SK-N-SH (cell line): ENCODE data around the gene FCGBP. TPM values are rescaled to one million over a fixed set of nuclear protein-coding genes. Genes with fewer than 3 reads are reported as not detected.
"Not testable (repeated sequence)": the region's sequence is repeated elsewhere in the genome, so short reads cannot be mapped to it uniquely, and the experiment has no call there.

ENCODE experiments used
- CTCF ChIA-PET: fragments of 300-600, 350-600 bp; formaldehyde crosslinking; extraction: SDS; loops from one replicate; lab custom pipeline; 2021; lab: Yijun Ruan, JAX
- POLR2A ChIA-PET: fragments of 350-600 bp; sonication (Branson Sonifier 250); formaldehyde crosslinking; extraction: SDS; loops from one replicate; lab custom pipeline; 2020; ENCODE audit warnings: antibody characterized with exemption, inconsistent platforms; lab: Yijun Ruan, JAX
- DNase-seq: peaks from one replicate; pipeline ENCODE4 v3.0.0; 2012
- H2AFZ ChIP-seq: fragments of 200-600 bp; sonication (generic); 2 replicates; pipeline ENCODE4 v1.8.1; 2016; ENCODE audit warnings: antibody characterized with exemption, mild to moderate bottlenecking, low read depth
- H3F3A ChIP-seq: fragments of 200-600 bp; sonication (generic); replicated peaks from 2 replicates; pipeline ENCODE3; 2016; ENCODE audit warnings: antibody characterized with exemption, mild to moderate bottlenecking; ENCODE audit not compliant: insufficient read depth
- H3K27ac ChIP-seq, 2 experiments: fragments of 200-500 bp in 1 of 2; fragments of 200-600 bp in 1 of 2; sonication (Bioruptor generic) in 1 of 2; sonication (generic), shearing (Covaris generic) in 1 of 2; 2 replicates each; pipeline versions ENCODE4 v1.5.1 to v1.6.1; 2014 to 2016; ENCODE audit warnings: low read depth in 2 of 2, inconsistent platforms in 1 of 2, low read length in 1 of 2, mild to moderate bottlenecking in 1 of 2, mixed read lengths in 1 of 2
- H3K27me3 ChIP-seq: fragments of 200-600 bp; sonication (generic), shearing (Covaris generic); 2 replicates; pipeline ENCODE4 v1.6.1; 2016; ENCODE audit warnings: mixed run types; ENCODE audit not compliant: insufficient read depth
- H3K36me3 ChIP-seq, 2 experiments: fragments of 200-500 bp in 1 of 2; fragments of 200-600 bp in 1 of 2; sonication (Bioruptor generic) in 1 of 2; sonication (generic) in 1 of 2; replicated peaks in 1 of 2; 2 replicates each; pipeline versions ENCODE3 to v1.5.1; 2014 to 2016; ENCODE audit warnings: low read length in 1 of 2, mild to moderate bottlenecking in 1 of 2; ENCODE audit not compliant: insufficient read depth in 2 of 2, control insufficient read depth in 1 of 2
- H3K4me1 ChIP-seq, 2 experiments: fragments of 200-500 bp in 1 of 2; fragments of 200-600 bp in 1 of 2; sonication (Bioruptor generic) in 1 of 2; sonication (generic), shearing (Covaris generic) in 1 of 2; 2 replicates each; pipeline versions ENCODE4 v1.5.1 to v1.6.1; 2014 to 2016; ENCODE audit warnings: low read depth in 1 of 2, low read length in 1 of 2, mixed run types in 1 of 2; ENCODE audit not compliant: insufficient read depth in 2 of 2, control insufficient read depth in 1 of 2
- H3K4me2 ChIP-seq: fragments of 200-600 bp; sonication (generic), shearing (Covaris generic); 2 replicates; pipeline ENCODE4 v1.6.1; 2017; ENCODE audit warnings: mixed run types
- H3K4me3 ChIP-seq, 2 experiments: fragments of 200-500 bp in 1 of 2; fragments of 200-600 bp in 1 of 2; sonication (Bioruptor generic) in 1 of 2; sonication (generic), shearing (Covaris generic) in 1 of 2; 2 replicates each; pipeline versions ENCODE4 v1.5.1 to v1.8.1; 2014 to 2016; ENCODE audit warnings: low read depth in 2 of 2, inconsistent platforms in 1 of 2, low read length in 1 of 2, mild to moderate bottlenecking in 1 of 2, mixed read lengths in 1 of 2, moderate library complexity in 1 of 2
- H3K79me2 ChIP-seq: fragments of 200-600 bp; sonication (generic); 2 replicates; pipeline ENCODE4 v1.8.1; 2017; ENCODE audit warnings: mild to moderate bottlenecking; ENCODE audit not compliant: insufficient read depth
- H3K9ac ChIP-seq: fragments of 200-600 bp; sonication (generic); 2 replicates; pipeline ENCODE4 v1.6.1; 2017; ENCODE audit warnings: mixed run types
- H3K9me2 ChIP-seq: fragments of 200-600 bp; sonication (generic); 2 replicates; pipeline ENCODE4 v1.6.1; 2017; ENCODE audit warnings: mixed run types
- H3K9me3 ChIP-seq: fragments of 200-600 bp; sonication (generic); 2 replicates; pipeline ENCODE4 v1.6.1; 2017; ENCODE audit warnings: mixed run types, mild to moderate bottlenecking, moderate library complexity
- H4K20me1 ChIP-seq: fragments of 200-600 bp; sonication (generic); 2 replicates; pipeline ENCODE4 v1.6.1; 2017; ENCODE audit warnings: mild to moderate bottlenecking, mixed run types; ENCODE audit not compliant: insufficient read depth
- WGBS: methylation state at CpG from one replicate; pipeline ENCODE4 v1.1.6; 2017; ENCODE audit warnings: low lambda C conversion rate; 5-methylcytosine and 5-hydroxymethylcytosine counted together
- polyA plus RNA-seq, 3 experiments: library from polyadenylated mRNA; depleted of rRNA; stranded (reverse); fragments of >200 nt; gene quantifications; 2 replicates each; pipeline ENCODE4 v1.2.3, GENCODE V29; 2012

The FCGBP gene
- polyA plus RNA-seq, 1 of the 3 experiments (the other 2 are of a cell fraction): 0.07 TPM

DNA sequence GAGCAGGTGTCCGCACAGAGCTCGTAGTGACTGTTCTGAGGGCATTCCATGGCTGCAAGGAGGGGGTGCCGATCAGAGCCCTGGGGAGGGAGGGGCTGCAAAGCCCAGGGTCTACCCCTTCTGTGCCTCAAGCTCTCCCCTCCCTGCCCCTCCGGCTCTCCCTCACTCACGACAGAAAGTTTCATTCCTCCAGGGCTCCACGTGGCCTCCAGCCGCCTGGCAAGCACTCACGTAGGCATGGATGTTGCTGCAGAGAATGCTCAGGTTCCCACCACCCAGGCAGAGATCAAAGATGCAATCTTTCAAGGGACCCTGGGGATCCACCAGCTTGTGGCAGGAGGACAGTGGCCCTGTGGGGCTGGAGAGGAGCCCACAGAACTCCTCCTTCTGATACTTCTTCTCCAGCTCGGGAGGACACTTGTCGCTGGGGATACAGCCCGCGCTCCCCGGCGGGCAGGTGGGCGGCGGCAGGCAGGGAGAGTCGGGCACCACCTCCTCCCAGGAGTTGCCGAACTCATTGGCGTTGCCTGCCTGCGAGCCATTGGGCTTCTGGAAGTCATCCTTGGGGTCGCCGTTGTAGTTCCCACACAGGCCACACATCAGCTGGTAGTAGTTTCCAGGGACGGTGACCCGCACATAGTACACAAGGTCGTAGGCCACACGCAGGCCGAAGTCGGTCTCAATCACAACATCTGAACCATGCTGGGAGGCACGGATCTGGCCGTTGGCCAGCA lies 48.4 kb downstream of the FCGBP start:
- 77% methylated on average over 9 of the region's 30 CpGs for WGBS
- DNase-seq, H3K4me1 ChIP-seq, H3K4me2 ChIP-seq, H3K79me2 ChIP-seq, H3K9me3 ChIP-seq, H3K27ac ChIP-seq, H4K20me1 ChIP-seq, H3K4me3 ChIP-seq, H3K27me3 ChIP-seq, CTCF ChIA-PET, H3K9me2 ChIP-seq, H3K36me3 ChIP-seq, H2AFZ ChIP-seq, H3F3A ChIP-seq, H3K9ac ChIP-seq, POLR2A ChIA-PET: not testable (repeated sequence)

- H3K4me3 ChIP-seq, H3K4me1 ChIP-seq, H3F3A ChIP-seq, H3K4me2 ChIP-seq, H2AFZ ChIP-seq, H3K9me2 ChIP-seq, CTCF ChIA-PET, DNase-seq, H3K9ac ChIP-seq, POLR2A ChIA-PET, H3K27me3 ChIP-seq, H3K9me3 ChIP-seq, H3K79me2 ChIP-seq, H3K36me3 ChIP-seq, H4K20me1 ChIP-seq, H3K27ac ChIP-seq: not testable (repeated sequence)
- WGBS: 43% methylated on average over 5 of the region's 9 CpGs
Observed at GRCh38 chr19:39884721-39885120, 49.7 kb downstream of the FCGBP start.

Other genes with a start within 250 kb of the FCGBP start
- not detected in 2 replicates for gene LGALS14, start 230.2 kb downstream of the FCGBP start, polyA plus RNA-seq (2012; rRNA removed)
- gene CLC, start 196.6 kb downstream of the FCGBP start, polyA plus RNA-seq (2012; rRNA removed): not detected in 2 replicates
- gene LEUTX, start 155.8 kb downstream of the FCGBP start, polyA plus RNA-seq (2012; rRNA removed): not detected in 2 replicates
- 10.2 and 17.2 TPM in 2 replicates for gene DYRK1B, start 100.5 kb downstream of the FCGBP start, polyA plus RNA-seq (2012; rRNA removed)
- 340 and 371 TPM in 2 replicates for gene FBL, start 88.3 kb downstream of the FCGBP start, polyA plus RNA-seq (2012; rRNA removed)
- 172 and 173 TPM in 2 replicates for gene PSMC4, start 36.5 kb upstream of the FCGBP start, polyA plus RNA-seq (2012; rRNA removed)
- gene ZNF546, start 62.4 kb upstream of the FCGBP start, polyA plus RNA-seq (2012; rRNA removed): 0.87 and 1.2 TPM in 2 replicates
- gene ZNF780B, start 121.6 kb upstream of the FCGBP start, polyA plus RNA-seq (2012; rRNA removed): 6.4 and 7.0 TPM in 2 replicates
- gene ZNF780A, start 156.3 kb upstream of the FCGBP start, polyA plus RNA-seq (2012; rRNA removed): 7.1 and 8.8 TPM in 2 replicates